Mesothelial cell of epicardium (in vitro differentiated cells): Measurements from ENCODE around the gene OR9Q1. TPM values are rescaled to one million over a fixed set of nuclear protein-coding genes. Genes with fewer than 3 reads are reported as not detected.

ENCODE experiments used
- DNase-seq, 2 experiments: peaks; one replicate each; pipeline ENCODE4 v3.0.0; 2021; ENCODE audit warnings: low spot score in 2 of 2; ENCODE audit not compliant: unreplicated experiment in 2 of 2
- H3K27ac Mint-ChIP-seq: 2 replicates; pipeline ENCODE4 v1.8.0; 2021; ENCODE audit warnings: mixed read lengths
- H3K27me3 Mint-ChIP-seq: 2 replicates; pipeline ENCODE4 v1.8.0; 2021; ENCODE audit warnings: low read depth, mixed read lengths
- H3K36me3 Mint-ChIP-seq: 2 replicates; pipeline ENCODE4 v1.8.0; 2021; ENCODE audit warnings: mixed read lengths
- H3K4me1 Mint-ChIP-seq: 2 replicates; pipeline ENCODE4 v1.8.0; 2021; ENCODE audit warnings: mixed read lengths
- H3K4me3 Mint-ChIP-seq: 2 replicates; pipeline ENCODE4 v1.8.0; 2021; ENCODE audit warnings: mild to moderate bottlenecking, moderate library complexity, mixed read lengths
- H3K9me3 Mint-ChIP-seq: 2 replicates; pipeline ENCODE4 v1.8.0; 2021; ENCODE audit warnings: mixed read lengths
- total RNA-seq: library from RNA; stranded (reverse); gene quantifications from 3 replicates; pipeline ENCODE4 v1.2.1, GENCODE V29; 2021
- TF ChIP-seq, protein P1 (sequence below): fragments of 200-600 bp; sonication (generic); IDR thresholded peaks from one replicate; pipeline ENCODE4 v1.5.0; 2021; ENCODE audit warnings: antibody characterized with exemption; ENCODE audit not compliant: unreplicated experiment

Gene OR9Q1
- not detected in 3 replicates for total RNA-seq

GRCh38 chr11:58023435-58023931 lies at the start of gene OR9Q1:
OR9Q1 (plus strand) TSS chr11:58023881; CDS start chr11:58179445, 155,564 bp downstream.
- no peak within 1 kb of the TSS for H3K4me3 Mint-ChIP-seq
- H3K9me3 Mint-ChIP-seq = no peaks in the 10 kb centered on the region
- DNase-seq = no peak
- no peaks in the 10 kb centered on the region for H3K4me1 Mint-ChIP-seq
- no peaks in the 10 kb centered on the region for H3K27me3 Mint-ChIP-seq
- no peaks in the 10 kb centered on the region for H3K36me3 Mint-ChIP-seq
- TF ChIP-seq, protein P1, sequence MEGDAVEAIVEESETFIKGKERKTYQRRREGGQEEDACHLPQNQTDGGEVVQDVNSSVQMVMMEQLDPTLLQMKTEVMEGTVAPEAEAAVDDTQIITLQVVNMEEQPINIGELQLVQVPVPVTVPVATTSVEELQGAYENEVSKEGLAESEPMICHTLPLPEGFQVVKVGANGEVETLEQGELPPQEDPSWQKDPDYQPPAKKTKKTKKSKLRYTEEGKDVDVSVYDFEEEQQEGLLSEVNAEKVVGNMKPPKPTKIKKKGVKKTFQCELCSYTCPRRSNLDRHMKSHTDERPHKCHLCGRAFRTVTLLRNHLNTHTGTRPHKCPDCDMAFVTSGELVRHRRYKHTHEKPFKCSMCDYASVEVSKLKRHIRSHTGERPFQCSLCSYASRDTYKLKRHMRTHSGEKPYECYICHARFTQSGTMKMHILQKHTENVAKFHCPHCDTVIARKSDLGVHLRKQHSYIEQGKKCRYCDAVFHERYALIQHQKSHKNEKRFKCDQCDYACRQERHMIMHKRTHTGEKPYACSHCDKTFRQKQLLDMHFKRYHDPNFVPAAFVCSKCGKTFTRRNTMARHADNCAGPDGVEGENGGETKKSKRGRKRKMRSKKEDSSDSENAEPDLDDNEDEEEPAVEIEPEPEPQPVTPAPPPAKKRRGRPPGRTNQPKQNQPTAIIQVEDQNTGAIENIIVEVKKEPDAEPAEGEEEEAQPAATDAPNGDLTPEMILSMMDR = no peak
- no peak within 1 kb of the TSS for H3K27ac Mint-ChIP-seq

- H3K4me1 Mint-ChIP-seq = no peaks in the 10 kb centered on the region
- H3K36me3 Mint-ChIP-seq = no peaks in the 10 kb centered on the region
- no peaks in the 10 kb centered on the region for H3K9me3 Mint-ChIP-seq
- TF ChIP-seq, protein P1 = no peak
- H3K27me3 Mint-ChIP-seq = peaks cover 5% of the 10 kb centered on the region
- no peak for DNase-seq
- H3K27ac Mint-ChIP-seq = no peak overlapping the region
- no peak overlapping the region for H3K4me3 Mint-ChIP-seq
Observed at GRCh38 chr11:57974132-57974531, 49.5 kb upstream of the OR9Q1 start.

GRCh38 chr11:57974848-57975601 lies 48.7 kb upstream of the OR9Q1 start:
- Mint-ChIP-seq H3K27ac (no peak overlapping the region), H3K36me3 (no peaks in the 10 kb centered on the region), H3K27me3 (peaks cover 6% of the 10 kb centered on the region), H3K4me1 (no peaks in the 10 kb centered on the region), H3K4me3 (no peak overlapping the region), H3K9me3 (no peaks in the 10 kb centered on the region)
- DNase-seq = no peak
- TF ChIP-seq, protein P1 = no peak

- H3K27me3 Mint-ChIP-seq = peaks cover 7% of the 10 kb centered on the region
- DNase-seq = no peak
- H3K4me1 Mint-ChIP-seq = no peaks in the 10 kb centered on the region
- no peak overlapping the region for H3K27ac Mint-ChIP-seq
- TF ChIP-seq, protein P1 = no peak
- no peaks in the 10 kb centered on the region for H3K9me3 Mint-ChIP-seq
- H3K36me3 Mint-ChIP-seq = no peaks in the 10 kb centered on the region
- no peak overlapping the region for H3K4me3 Mint-ChIP-seq
Observed at GRCh38 chr11:57977709-57978108, 46.0 kb upstream of the OR9Q1 start.

DNA sequence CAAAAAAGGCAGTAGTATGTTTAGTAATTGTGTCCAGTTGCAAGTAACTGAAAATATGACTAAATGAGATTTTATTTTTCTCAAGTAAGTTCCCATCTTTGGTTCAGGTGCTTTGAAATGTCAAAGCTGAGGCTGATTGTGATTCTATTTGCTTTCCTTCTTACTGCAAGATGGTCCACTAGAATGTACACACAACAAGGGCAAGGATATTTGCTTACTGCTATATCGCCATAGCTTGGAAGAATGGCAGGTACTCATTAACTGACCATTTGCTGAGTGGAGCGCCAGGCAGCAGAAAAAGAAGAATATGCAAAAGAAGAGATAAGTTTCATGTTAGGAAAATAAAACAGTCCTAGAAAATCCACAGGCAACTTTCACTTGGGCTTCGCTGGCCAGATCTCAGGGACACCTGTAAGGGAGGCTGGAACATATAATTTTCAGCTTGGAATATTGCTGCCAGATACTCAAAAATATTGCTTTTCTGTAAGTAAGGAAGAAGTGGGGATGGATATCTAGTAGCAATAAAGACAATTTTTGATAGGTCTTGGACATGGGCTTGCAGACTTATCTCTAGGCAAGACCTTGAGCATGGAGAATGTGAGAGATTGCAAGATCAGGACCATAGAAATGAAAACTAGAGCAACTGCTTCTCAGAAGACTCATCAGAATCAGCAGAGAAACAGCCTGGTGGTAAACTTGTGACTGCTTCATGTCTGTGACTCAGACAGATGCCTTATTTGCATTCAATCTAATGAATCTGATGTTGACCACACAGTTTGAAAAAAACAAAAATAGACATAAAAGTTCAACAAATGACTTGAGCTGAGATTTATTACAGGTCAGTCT lies 44.8 kb upstream of the OR9Q1 start:
- H3K9me3 Mint-ChIP-seq = no peaks in the 10 kb centered on the region
- DNase-seq = no peak
- H3K27ac Mint-ChIP-seq = no peak overlapping the region
- H3K36me3 Mint-ChIP-seq = no peaks in the 10 kb centered on the region
- TF ChIP-seq, protein P1 = no peak
- H3K27me3 Mint-ChIP-seq = peaks cover 6% of the 10 kb centered on the region
- H3K4me3 Mint-ChIP-seq = no peak overlapping the region
- no peaks in the 10 kb centered on the region for H3K4me1 Mint-ChIP-seq
